Measurements from ENCODE around the gene PRKAG2.

The PRKAG2 gene

GRCh38 chr7:151705636-151706276 lies 171.2 kb downstream of the PRKAG2 start:
- DNase-seq = peak; percentile 24 to 54 (median 30)

- no peak for DNase-seq
Measured at GRCh38 chr7:151704960-151705635, 171.8 kb downstream of the PRKAG2 start.

- DNase-seq = peak in 1 of 3 experiments; percentile 37
Measured at GRCh38 chr7:151704299-151704959, 172.5 kb downstream of the PRKAG2 start.

GRCh38 chr7:151702961-151703360 lies 174.0 kb downstream of the PRKAG2 start:
- peak in 2 of 3 experiments; percentile 21 to 35 for DNase-seq

GRCh38 chr7:151700586-151701165 lies 176.2 kb downstream of the PRKAG2 start:
- DNase-seq = no peak

- DNase-seq = no peak
Measured at GRCh38 chr7:151699928-151700319, 177.0 kb downstream of the PRKAG2 start.

- DNase-seq = peak in 1 of 3 experiments; percentile 33
Measured at GRCh38 chr7:151699147-151699927, 177.6 kb downstream of the PRKAG2 start.

GRCh38 chr7:151697942-151698341 lies 179.0 kb downstream of the PRKAG2 start:
- no peak for DNase-seq

GRCh38 chr7:151697515-151697895 lies 179.4 kb downstream of the PRKAG2 start:
- peak in 2 of 3 experiments; percentile 58 to 63 for DNase-seq

GRCh38 chr7:151696721-151697514 lies 180.0 kb downstream of the PRKAG2 start:
- peak; percentile 93 to 99 (median 97) for DNase-seq

GRCh38 chr7:151695951-151696541 lies 180.9 kb downstream of the PRKAG2 start:
- peak; percentile 62 to 88 (median 87) for DNase-seq

- DNase-seq = peak; percentile 45 to 60 (median 50)
Measured at GRCh38 chr7:151694828-151695580, 181.9 kb downstream of the PRKAG2 start.

GRCh38 chr7:151694441-151694827 lies 182.5 kb downstream of the PRKAG2 start:
- DNase-seq = no peak

- no peak for DNase-seq
Measured at GRCh38 chr7:151693140-151693539, 183.8 kb downstream of the PRKAG2 start.

- peak; percentile 38 to 75 (median 56) for DNase-seq
Measured at GRCh38 chr7:151692721-151693120, 184.2 kb downstream of the PRKAG2 start.

GRCh38 chr7:151691449-151691848 lies 185.5 kb downstream of the PRKAG2 start:
- DNase-seq = no peak

GRCh38 chr7:151690606-151691005 lies 186.3 kb downstream of the PRKAG2 start:
- DNase-seq = peak in 1 of 3 experiments; percentile 21

- DNase-seq = peak; percentile 93 to 99 (median 98)
Measured at GRCh38 chr7:151689196-151689971, 187.5 kb downstream of the PRKAG2 start.

- no peak for DNase-seq
Measured at GRCh38 chr7:151688236-151688780, 188.6 kb downstream of the PRKAG2 start.
